ENCODE data around the gene GABRA4. TPM values are rescaled to one million over a fixed set of nuclear protein-coding genes. Genes with fewer than 3 reads are reported as not detected.

GABRA4 gene
- polyA plus RNA-seq, 3 donors: not detected

GRCh38 chr4:46889410-46889809 lies 104.0 kb downstream of the GABRA4 start:
- H3K9me3 ChIP-seq (replicated peaks in 1 of 2; ENCODE audit: control insufficient read depth in 1 of 2, insufficient read depth in 1 of 2, low read length in 2 of 2): peaks cover 0 to 11% of the 10 kb centered on the region in 2 donors
- no peaks in the 10 kb centered on the region for H3K36me3 ChIP-seq (replicated peaks in 1 of 2; ENCODE audit: control insufficient read depth in 1 of 2, insufficient read depth in 2 of 2, low read length in 2 of 2)
- Mint-ChIP-seq H3K9me3 (peaks cover 3 to 22% (median 9%) of the 10 kb centered on the region in 7 donors), H3K4me1 (peaks cover 6% of the 10 kb centered on the region), H3K36me3 (no peaks in the 10 kb centered on the region), H3K27ac (no peak overlapping the region), H3K4me3 (no peak overlapping the region), H3K27me3 (ENCODE audit: low read depth in 3 of 3) (no peaks in the 10 kb centered on the region)
- DNase-seq: no peak
- H3K4me3 ChIP-seq (replicated peaks in 1 of 3; ENCODE audit: low read depth in 2 of 3, low read length in 3 of 3): no peak overlapping the region
- no peak for TF ChIP-seq CTCF (IDR thresholded peaks at IDR 0.05)
- no peak overlapping the region for H2AFZ ChIP-seq (ENCODE audit: insufficient read depth, low read depth, low read length, poor library complexity, severe bottlenecking)
- no peaks in the 10 kb centered on the region for H4K20me1 ChIP-seq (ENCODE audit: insufficient read depth, low read length)
- intact Hi-C loops (cut with micrococcal nuclease): no loop called here
- WGBS (ENCODE audit: insufficient coverage): 90% methylated on average over 2 of the region's 2 CpGs
- no peak overlapping the region for H3K27ac ChIP-seq (ENCODE audit: low read depth in 1 of 2, low read length in 2 of 2)
- H3K4me2 ChIP-seq (replicated peaks; ENCODE audit: extremely low read depth, low read length, poor library complexity, severe bottlenecking): no peak overlapping the region
- no peak overlapping the region for H3K9ac ChIP-seq (ENCODE audit: insufficient read depth, low read length, poor library complexity, severe bottlenecking)
- no peaks in the 10 kb centered on the region for H3K27me3 ChIP-seq (ENCODE audit: control insufficient read depth in 2 of 2, insufficient read depth in 2 of 2, low read length in 2 of 2)
- no peaks in the 10 kb centered on the region for H3K79me2 ChIP-seq (ENCODE audit: insufficient read depth, low read length)
- peaks cover 0 to 4% of the 10 kb centered on the region in 2 donors for H3K4me1 ChIP-seq (ENCODE audit: control insufficient read depth in 1 of 2, insufficient read depth in 2 of 2, low read length in 2 of 2)

- Mint-ChIP-seq H3K27me3 (ENCODE audit: low read depth in 3 of 3) (peaks cover 0 to 2% (median 0%) of the 10 kb centered on the region in 3 donors), H3K4me3 (no peak overlapping the region), H3K27ac (no peak overlapping the region), H3K4me1 (peaks cover 5% of the 10 kb centered on the region), H3K9me3 (peaks cover 2 to 9% (median 6%) of the 10 kb centered on the region in 7 donors), H3K36me3 (no peaks in the 10 kb centered on the region)
- intact Hi-C loops (cut with micrococcal nuclease): no loop called here
- no peak for DNase-seq
- H3K9ac ChIP-seq (ENCODE audit: insufficient read depth, low read length, poor library complexity, severe bottlenecking): no peak overlapping the region
- peaks cover 0 to 7% of the 10 kb centered on the region in 2 donors for H3K9me3 ChIP-seq (replicated peaks in 1 of 2; ENCODE audit: control insufficient read depth in 1 of 2, insufficient read depth in 1 of 2, low read length in 2 of 2)
- no peak overlapping the region for H3K27ac ChIP-seq (ENCODE audit: low read depth in 1 of 2, low read length in 2 of 2)
- no peaks in the 10 kb centered on the region for H3K27me3 ChIP-seq (ENCODE audit: control insufficient read depth in 2 of 2, insufficient read depth in 2 of 2, low read length in 2 of 2)
- no peak overlapping the region for H3K4me2 ChIP-seq (replicated peaks; ENCODE audit: extremely low read depth, low read length, poor library complexity, severe bottlenecking)
- TF ChIP-seq CTCF (IDR thresholded peaks at IDR 0.05): peak; percentile 15
- no CpG with 5 or more reads among the region's 2 CpGs for WGBS (ENCODE audit: insufficient coverage)
- H3K4me3 ChIP-seq (replicated peaks in 1 of 3; ENCODE audit: low read depth in 2 of 3, low read length in 3 of 3): no peak overlapping the region
- no peaks in the 10 kb centered on the region for H3K79me2 ChIP-seq (ENCODE audit: insufficient read depth, low read length)
- H2AFZ ChIP-seq (ENCODE audit: insufficient read depth, low read depth, low read length, poor library complexity, severe bottlenecking): no peak overlapping the region
- no peaks in the 10 kb centered on the region for H3K36me3 ChIP-seq (replicated peaks in 1 of 2; ENCODE audit: control insufficient read depth in 1 of 2, insufficient read depth in 2 of 2, low read length in 2 of 2)
- no peaks in the 10 kb centered on the region for H4K20me1 ChIP-seq (ENCODE audit: insufficient read depth, low read length)
- peaks cover 0 to 4% of the 10 kb centered on the region in 2 donors for H3K4me1 ChIP-seq (ENCODE audit: control insufficient read depth in 1 of 2, insufficient read depth in 2 of 2, low read length in 2 of 2)
Measured at GRCh38 chr4:46886711-46887110, 106.7 kb downstream of the GABRA4 start.
